PC-9 (cell line): ENCODE measurements around the gene EQTN. TPM values are rescaled to one million over a fixed set of nuclear protein-coding genes. Genes with fewer than 3 reads are reported as not detected.

Source experiments
- BruUV-seq: library from RNA; stranded (reverse); fragments of 400-500 nt; replicated peaks from 2 replicates; lab custom pipeline; 2021; lab: Mats Ljungman, UMichigan
- CTCF ChIA-PET: fragments of 300-600 bp; sonication (Branson Sonifier 250); formaldehyde crosslinking; loops from one replicate; lab custom pipeline; 2022; ENCODE audit warnings: antibody characterized with exemption; lab: Charles Lee
- POLR2A ChIA-PET: fragments of 300-600 bp; sonication (Branson Sonifier 250); formaldehyde crosslinking; loops from one replicate; lab custom pipeline; 2022; ENCODE audit warnings: antibody characterized with exemption; ENCODE audit not compliant: unreplicated experiment; lab: Charles Lee
- DNase-seq, 2 experiments: peaks; one replicate each; pipeline versions ENCODE4 v3.0.0 to v3.0.0-alpha.2; 2015 to 2022; ENCODE audit warnings: mixed read lengths in 1 of 2
- H2AFZ ChIP-seq: fragments of 200-600 bp; sonication (generic); 2 replicates; pipeline ENCODE4 v1.8.1; 2017; ENCODE audit warnings: antibody characterized with exemption
- H3F3A ChIP-seq: fragments of 200-600 bp; sonication (generic); 2 replicates; pipeline ENCODE4 v1.8.1; 2017; ENCODE audit warnings: antibody characterized with exemption, mild to moderate bottlenecking, low read depth; ENCODE audit not compliant: insufficient read depth
- H3K27ac ChIP-seq: fragments of 200-600 bp; sonication (generic); 2 replicates; pipeline ENCODE4 v1.6.1; 2016; ENCODE audit warnings: mixed run types
- H3K27me3 ChIP-seq: fragments of 200-600 bp; sonication (generic); 2 replicates; pipeline ENCODE4 v1.6.1; 2016; ENCODE audit warnings: low read depth, mixed run types; ENCODE audit not compliant: insufficient read depth
- H3K36me3 ChIP-seq: fragments of 200-600 bp; sonication (generic); 2 replicates; pipeline ENCODE4 v1.6.1; 2016; ENCODE audit warnings: low read depth, mixed run types
- H3K4me1 ChIP-seq: fragments of 200-600 bp; sonication (generic); replicated peaks from 2 replicates; pipeline ENCODE4 v1.6.1; 2016; ENCODE audit warnings: mixed run types; ENCODE audit not compliant: insufficient read depth
- H3K4me2 ChIP-seq: fragments of 200-600 bp; sonication (generic); 2 replicates; pipeline ENCODE4 v1.6.1; 2017; ENCODE audit warnings: mixed run types
- H3K4me3 ChIP-seq: fragments of 200-600 bp; sonication (generic); 2 replicates; pipeline ENCODE4 v1.6.1; 2016; ENCODE audit warnings: mixed run types
- H3K79me2 ChIP-seq: fragments of 200-600 bp; sonication (generic); 2 replicates; pipeline ENCODE4 v1.6.1; 2017; ENCODE audit warnings: low read depth, mixed run types
- H3K9me2 ChIP-seq: fragments of 200-600 bp; sonication (generic); 2 replicates; pipeline ENCODE4 v1.8.1; 2017; ENCODE audit warnings: mild to moderate bottlenecking; ENCODE audit not compliant: insufficient read depth
- H3K9me3 ChIP-seq: fragments of 200-600 bp; sonication (generic); 2 replicates; pipeline ENCODE4 v1.8.1; 2016; ENCODE audit warnings: low read depth; ENCODE audit not compliant: insufficient read depth
- H4K20me1 ChIP-seq: fragments of 200-600 bp; sonication (generic); 2 replicates; pipeline ENCODE4 v1.8.1; 2017; ENCODE audit not compliant: insufficient read depth
- EZH2 ChIP-seq: fragments of 200-600 bp; sonication (generic); IDR thresholded peaks from 2 replicates; pipeline ENCODE4 v1.8.0; 2017; ENCODE audit warnings: antibody characterized with exemption, low read depth
- intact Hi-C: fragments of 100-400 bp; cut with micrococcal nuclease; formaldehyde crosslinking; loops from one replicate; pipeline ENCODE4 v1.10.0; 2022; ENCODE audit not compliant: unreplicated experiment
- total RNA-seq: library from RNA; stranded (reverse); gene quantifications from 2 replicates; pipeline ENCODE4 v1.2.3, GENCODE V29; 2021
- TF ChIP-seq, protein P1 (sequence below): fragments of 200-600 bp; sonication (generic); conservative IDR thresholded peaks from 2 replicates; pipeline ENCODE4 v1.6.1; 2017; ENCODE audit warnings: mixed run types, antibody characterized with exemption, mild to moderate bottlenecking, moderate library complexity

The EQTN gene
- total RNA-seq, 1 experiment from 2014 or later, result not detected

GRCh38 chr9:27338527-27338903 is 41.6 kb upstream of the EQTN start:
- no peaks in the 10 kb centered on the region for H3K9me2 ChIP-seq
- H2AFZ ChIP-seq, result no peak overlapping the region
- no peaks in the 10 kb centered on the region for H3K9me3 ChIP-seq
- no peaks in the 10 kb centered on the region for H4K20me1 ChIP-seq
- no peak for DNase-seq
- H3K79me2 ChIP-seq, result no peaks in the 10 kb centered on the region
- H3K27ac ChIP-seq, result no peak overlapping the region
- ChIA-PET CTCF (no interaction called here), POLR2A (no interaction called here)
- no peaks in the 10 kb centered on the region for H3K4me1 ChIP-seq
- H3F3A ChIP-seq, result no peaks in the 10 kb centered on the region
- intact Hi-C loops, result loop anchor here (10.0 kb wide), 2 partner anchors 86 to 336 kb away; no protein-coding TSS in a partner anchor
- TF ChIP-seq, protein P1, sequence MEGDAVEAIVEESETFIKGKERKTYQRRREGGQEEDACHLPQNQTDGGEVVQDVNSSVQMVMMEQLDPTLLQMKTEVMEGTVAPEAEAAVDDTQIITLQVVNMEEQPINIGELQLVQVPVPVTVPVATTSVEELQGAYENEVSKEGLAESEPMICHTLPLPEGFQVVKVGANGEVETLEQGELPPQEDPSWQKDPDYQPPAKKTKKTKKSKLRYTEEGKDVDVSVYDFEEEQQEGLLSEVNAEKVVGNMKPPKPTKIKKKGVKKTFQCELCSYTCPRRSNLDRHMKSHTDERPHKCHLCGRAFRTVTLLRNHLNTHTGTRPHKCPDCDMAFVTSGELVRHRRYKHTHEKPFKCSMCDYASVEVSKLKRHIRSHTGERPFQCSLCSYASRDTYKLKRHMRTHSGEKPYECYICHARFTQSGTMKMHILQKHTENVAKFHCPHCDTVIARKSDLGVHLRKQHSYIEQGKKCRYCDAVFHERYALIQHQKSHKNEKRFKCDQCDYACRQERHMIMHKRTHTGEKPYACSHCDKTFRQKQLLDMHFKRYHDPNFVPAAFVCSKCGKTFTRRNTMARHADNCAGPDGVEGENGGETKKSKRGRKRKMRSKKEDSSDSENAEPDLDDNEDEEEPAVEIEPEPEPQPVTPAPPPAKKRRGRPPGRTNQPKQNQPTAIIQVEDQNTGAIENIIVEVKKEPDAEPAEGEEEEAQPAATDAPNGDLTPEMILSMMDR, result no peak
- TF ChIP-seq EZH2, result no peak
- no peak overlapping the region for H3K4me3 ChIP-seq
- BruUV-seq, result no TSS peak
- H3K4me2 ChIP-seq, result no peak overlapping the region
- H3K36me3 ChIP-seq, result no peaks in the 10 kb centered on the region
- H3K27me3 ChIP-seq, result no peaks in the 10 kb centered on the region

GRCh38 chr9:27337833-27338526 is 41.0 kb upstream of the EQTN start:
- no peaks in the 10 kb centered on the region for H3K36me3 ChIP-seq
- no peaks in the 10 kb centered on the region for H3K27me3 ChIP-seq
- H2AFZ ChIP-seq, result no peak overlapping the region
- H3K4me1 ChIP-seq, result 0 out of 2 replicates have a peak, but pooled peaks cover 3% of the 10 kb centered on the region
- ChIA-PET CTCF (no interaction called here), POLR2A (no interaction called here)
- no peaks in the 10 kb centered on the region for H3K9me2 ChIP-seq
- H3K27ac ChIP-seq, result no peak overlapping the region
- H3K9me3 ChIP-seq, result no peaks in the 10 kb centered on the region
- no peaks in the 10 kb centered on the region for H3K79me2 ChIP-seq
- TF ChIP-seq EZH2, result no peak
- TF ChIP-seq, protein P1, result no peak
- no peak for DNase-seq
- no peaks in the 10 kb centered on the region for H3F3A ChIP-seq
- no peaks in the 10 kb centered on the region for H4K20me1 ChIP-seq
- H3K4me3 ChIP-seq, result no peak overlapping the region
- BruUV-seq, result no TSS peak
- intact Hi-C loops, result loop anchor here (10.0 kb wide), 2 partner anchors 87 to 337 kb away; no protein-coding TSS in a partner anchor
- H3K4me2 ChIP-seq, result no peak overlapping the region

- no peaks in the 10 kb centered on the region for H3K9me2 ChIP-seq
- H3K27me3 ChIP-seq, result no peaks in the 10 kb centered on the region
- H4K20me1 ChIP-seq, result no peaks in the 10 kb centered on the region
- no peak overlapping the region for H2AFZ ChIP-seq
- no TSS peak for BruUV-seq
- H3K27ac ChIP-seq, result no peak overlapping the region
- ChIA-PET CTCF (no interaction called here), POLR2A (no interaction called here)
- H3K4me1 ChIP-seq, result 0 out of 2 replicates have a peak, but pooled peaks cover 3% of the 10 kb centered on the region
- no peak for TF ChIP-seq EZH2
- TF ChIP-seq, protein P1, result no peak
- H3F3A ChIP-seq, result no peaks in the 10 kb centered on the region
- no peak for DNase-seq
- no peak overlapping the region for H3K4me3 ChIP-seq
- H3K4me2 ChIP-seq, result no peak overlapping the region
- intact Hi-C loops, result loop anchor here (10.0 kb wide), 2 partner anchors 88 to 338 kb away; no protein-coding TSS in a partner anchor
- no peaks in the 10 kb centered on the region for H3K9me3 ChIP-seq
- no peaks in the 10 kb centered on the region for H3K79me2 ChIP-seq
- H3K36me3 ChIP-seq, result no peaks in the 10 kb centered on the region
These were observed 40.3 kb upstream of the EQTN start for GRCh38 chr9:27337236-27337635.
